NCI-H1092 (cell line): Measurements from ENCODE around the gene SMC3.
"Not testable (repeated sequence)": the region's sequence is repeated elsewhere in the genome, so short reads cannot be mapped to it uniquely, and the experiment has no call there.

ENCODE experiments used
- DNase-seq: peaks from one replicate; lab custom pipeline; 2025; lab: John Stamatoyannopoulos, UW

Gene SMC3

GRCh38 chr10:110584006-110584405, 16.5 kb downstream of the SMC3 start:
- no peak for DNase-seq

DNA sequence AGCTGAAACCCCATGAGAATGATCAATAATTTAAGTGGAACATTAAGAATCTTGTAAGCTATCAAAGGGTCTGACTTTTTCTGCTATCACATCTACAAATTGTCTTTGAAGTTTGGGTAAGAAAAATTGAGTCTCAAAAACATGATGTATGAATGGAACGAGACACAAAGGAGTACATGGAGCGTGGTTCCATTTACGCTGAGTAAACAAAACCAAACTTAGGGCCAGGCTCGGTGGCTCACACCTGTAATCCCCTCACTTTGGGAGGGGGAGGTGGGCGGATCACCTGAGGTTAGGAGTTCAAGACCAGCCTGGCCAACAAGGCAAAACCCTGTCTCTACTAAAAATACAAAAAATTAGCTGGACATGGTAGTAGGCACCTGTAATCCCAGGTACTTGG, 24.3 kb downstream of the SMC3 start:
- DNase-seq = no peak

- DNase-seq = no peak
Observed at GRCh38 chr10:110597476-110597875, 30.0 kb downstream of the SMC3 start.

DNA sequence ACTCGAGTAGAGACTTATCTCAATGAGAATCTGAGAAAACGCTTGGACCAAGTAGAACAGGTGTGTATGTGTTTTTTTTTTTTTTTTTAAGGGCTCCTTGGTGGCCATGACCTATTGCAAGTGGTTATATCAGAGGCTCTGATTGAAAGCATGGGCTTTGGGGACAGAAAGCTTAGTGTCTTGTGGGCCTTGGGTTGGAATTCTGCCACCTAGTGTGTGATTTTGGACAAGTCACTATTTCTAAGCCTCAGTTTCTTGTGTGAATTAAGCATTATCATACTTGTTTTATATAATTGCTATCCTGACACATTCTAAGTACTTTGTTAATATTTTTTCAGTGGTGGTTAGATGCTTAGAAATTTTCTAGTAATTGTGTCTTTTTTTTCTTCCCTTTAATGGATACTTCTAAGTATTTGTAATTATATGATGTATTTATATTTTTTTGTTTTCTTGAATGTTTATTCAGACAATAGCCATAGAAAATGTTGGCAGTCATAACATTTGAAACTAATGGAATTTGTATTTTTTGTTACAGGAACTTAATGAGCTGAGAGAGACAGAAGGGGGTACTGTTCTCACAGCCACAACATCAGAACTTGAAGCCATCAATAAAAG, 33.1 kb downstream of the SMC3 start:
- DNase-seq = peak; percentile 8

GRCh38 chr10:110601581-110601980, 34.1 kb downstream of the SMC3 start:
- DNase-seq = no peak

DNA sequence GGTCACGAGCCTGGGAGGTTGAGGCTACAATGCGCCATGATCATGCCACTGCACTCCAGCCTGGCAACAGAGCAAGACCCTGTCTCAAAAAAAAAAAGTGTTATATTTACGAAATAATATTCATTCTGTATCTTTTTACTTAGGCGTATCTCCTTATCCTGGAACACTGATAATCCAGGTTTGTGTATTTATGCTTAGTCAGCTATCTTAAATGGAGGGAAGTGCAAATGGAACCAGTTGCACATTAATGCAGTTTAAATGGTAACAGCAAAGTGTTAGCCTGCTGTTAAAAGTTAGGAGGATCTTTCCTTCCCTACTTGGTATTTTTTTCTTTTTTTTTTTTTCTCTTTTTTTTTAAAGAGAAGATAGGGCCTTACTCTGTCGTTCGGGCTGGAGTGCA, 40.6 kb downstream of the SMC3 start:
- no peak for DNase-seq

DNA sequence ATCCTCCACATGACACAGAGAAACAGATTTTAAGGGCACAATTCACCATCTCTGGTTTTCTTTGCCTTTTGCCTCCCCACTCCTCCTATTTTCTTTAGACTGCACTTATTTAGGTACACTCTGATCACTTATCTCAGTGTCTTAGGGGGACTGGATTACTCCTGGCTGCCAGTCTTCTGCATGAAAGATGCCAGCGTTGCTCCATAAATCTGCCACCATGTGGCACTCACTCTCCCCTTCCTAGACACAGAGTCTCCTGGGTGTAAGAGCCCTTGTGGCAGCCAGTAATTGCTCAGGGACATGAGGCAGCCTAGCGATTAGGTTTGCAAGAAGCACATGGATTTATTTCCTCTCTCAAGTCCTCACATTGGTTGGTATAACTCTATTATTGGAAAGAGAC, 42.1 kb downstream of the SMC3 start:
- peak; percentile 15 for DNase-seq

- DNase-seq = peak; percentile 16
Observed at GRCh38 chr10:110610308-110610774, 42.8 kb downstream of the SMC3 start.

- not testable (repeated sequence) for DNase-seq
Observed at GRCh38 chr10:110610781-110611180, 43.3 kb downstream of the SMC3 start.

GRCh38 chr10:110612087-110612486, 44.6 kb downstream of the SMC3 start:
- no peak for DNase-seq

DNA sequence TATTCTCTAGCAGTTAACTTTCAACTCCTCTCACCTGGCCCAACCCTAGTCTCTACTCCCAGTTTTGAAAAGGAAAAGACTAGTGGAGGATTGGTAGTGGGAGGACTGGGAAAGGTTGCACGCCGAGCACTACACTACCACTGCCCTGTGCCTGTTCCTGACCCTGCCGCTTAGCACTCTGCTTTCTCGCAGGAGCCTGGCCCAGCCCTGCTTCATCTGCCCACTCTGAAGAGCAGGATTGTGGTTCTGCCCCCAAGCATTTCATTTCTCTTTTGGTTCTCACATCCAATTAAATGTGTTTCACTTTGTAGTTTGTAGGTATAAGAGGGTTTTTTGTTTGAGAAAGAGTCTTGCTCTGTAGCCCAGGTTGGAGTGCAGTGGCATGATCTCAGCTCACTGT, 45.1 kb downstream of the SMC3 start:
- DNase-seq = no peak

GRCh38 chr10:110613341-110613995, 46.0 kb downstream of the SMC3 start:
- DNase-seq = no peak

DNA sequence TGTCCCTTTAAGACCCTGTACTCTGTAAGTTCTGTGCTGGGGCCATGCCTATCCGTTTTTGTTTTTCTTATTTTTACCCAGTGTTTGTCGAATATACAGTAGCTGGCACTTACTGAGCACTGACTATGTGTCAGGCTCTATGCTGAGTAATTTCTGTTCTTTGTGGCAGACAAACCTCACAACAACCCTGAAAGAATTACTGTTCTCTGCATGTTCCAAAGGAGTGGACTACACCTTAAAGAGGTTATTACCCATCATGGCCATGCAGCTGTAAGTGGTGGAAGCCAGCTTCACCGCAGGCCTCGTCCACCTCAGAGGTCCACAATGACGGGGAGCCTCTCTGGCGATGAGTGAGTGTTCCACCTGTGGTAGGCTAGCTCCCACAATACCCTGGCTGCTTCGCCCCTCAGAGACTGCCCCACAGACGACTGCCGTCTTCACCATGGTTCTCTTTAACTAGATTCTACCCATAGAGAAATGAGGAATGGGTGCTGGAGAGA, 46.6 kb downstream of the SMC3 start:
- no peak for DNase-seq

DNA sequence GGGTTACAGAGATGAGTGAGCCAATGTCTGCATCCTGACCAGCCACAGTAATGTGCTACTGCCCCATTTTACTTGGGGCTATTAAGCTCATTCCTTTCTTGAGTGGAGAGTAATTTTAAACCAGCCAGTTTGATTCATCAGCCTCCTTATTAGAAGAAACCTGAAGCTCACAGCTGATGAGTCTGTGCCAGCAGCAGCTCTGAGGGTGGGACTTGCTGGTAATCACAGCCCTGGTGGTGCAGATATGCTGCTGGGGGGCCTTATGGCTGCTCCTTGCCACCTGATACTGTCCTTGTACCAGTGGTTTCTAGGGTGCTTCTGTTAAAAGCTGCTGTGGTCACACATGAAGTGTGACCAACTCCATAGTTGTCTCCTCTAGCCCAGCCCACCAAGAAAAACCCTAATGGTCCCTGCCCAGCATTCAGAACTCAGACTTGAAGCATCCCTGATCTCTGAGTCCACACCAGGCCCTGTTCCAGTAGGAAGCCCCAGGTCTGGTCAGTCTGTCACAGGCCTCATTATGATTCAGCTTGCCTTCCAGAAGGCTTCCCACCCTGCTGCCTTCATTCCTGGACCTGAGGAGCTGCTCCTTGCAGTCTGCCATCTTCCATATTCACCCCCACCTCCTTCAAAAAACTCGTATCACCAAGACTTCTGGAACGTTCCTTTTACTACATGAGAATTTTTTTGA, 47.7 kb downstream of the SMC3 start:
- DNase-seq = no peak

DNA sequence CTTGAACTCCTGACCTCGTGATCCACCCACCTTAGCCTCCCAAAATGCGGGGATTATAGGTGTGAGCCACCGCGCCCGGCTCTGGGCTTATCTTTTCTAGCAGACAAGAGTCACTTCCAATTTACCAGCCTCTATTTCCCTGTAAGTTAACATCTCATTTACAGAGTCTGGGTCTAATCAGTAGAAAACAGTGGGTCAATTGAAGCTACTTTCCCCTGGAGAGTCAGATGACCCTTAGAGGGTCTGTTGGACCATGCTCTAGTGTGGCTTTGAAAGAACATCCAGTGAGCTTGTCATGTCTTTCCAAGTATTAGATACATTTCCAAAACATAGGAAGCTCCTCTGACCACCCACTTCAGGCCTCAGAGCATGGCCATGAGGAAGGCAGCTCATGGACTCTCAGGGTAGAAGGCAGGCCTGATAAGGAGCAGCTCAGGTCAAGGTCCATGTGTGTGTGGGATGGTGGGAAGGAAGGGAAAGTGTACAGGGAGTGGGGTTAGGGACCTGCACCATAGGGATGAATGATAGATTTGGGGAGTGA, 49.1 kb downstream of the SMC3 start:
- no peak for DNase-seq

DNA sequence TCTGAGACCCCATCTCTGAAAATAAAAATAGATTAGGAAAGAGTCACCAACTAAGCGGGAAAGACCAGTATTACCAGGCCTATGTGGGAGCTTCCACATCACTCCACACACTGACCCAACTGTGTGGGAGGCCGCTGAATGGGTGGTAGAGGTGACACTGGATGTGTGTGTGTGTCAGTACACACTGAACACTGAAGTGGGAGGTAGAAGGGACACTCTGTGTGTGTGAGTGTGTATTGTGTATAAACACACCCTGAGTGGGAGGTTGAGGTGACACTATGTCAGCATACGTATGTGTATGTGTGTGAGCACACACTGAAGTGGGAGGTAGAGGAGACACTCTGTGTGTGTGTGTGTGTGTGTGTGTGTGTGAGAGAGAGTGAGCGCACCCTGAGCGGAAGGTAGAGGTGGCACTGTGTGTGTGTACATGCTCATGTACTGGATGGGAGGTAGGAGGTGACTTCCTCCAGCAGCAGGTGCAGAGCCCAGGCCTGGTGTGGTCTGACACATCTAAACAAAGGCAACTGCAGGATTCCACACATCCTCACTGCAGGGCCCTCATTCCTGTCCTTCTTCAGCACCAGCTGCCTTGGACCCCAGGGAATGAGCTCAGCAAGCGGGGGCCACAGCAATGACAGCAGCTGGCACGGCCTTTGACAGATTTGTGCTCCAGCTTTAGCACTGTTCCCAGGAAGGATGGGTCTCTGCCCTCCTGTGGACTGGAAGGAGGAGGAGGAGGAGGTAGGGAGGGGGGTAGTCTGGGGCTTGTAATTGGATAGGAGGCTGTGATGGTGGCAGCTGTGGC, 50.1 kb downstream of the SMC3 start:
- DNase-seq = no peak

DNA sequence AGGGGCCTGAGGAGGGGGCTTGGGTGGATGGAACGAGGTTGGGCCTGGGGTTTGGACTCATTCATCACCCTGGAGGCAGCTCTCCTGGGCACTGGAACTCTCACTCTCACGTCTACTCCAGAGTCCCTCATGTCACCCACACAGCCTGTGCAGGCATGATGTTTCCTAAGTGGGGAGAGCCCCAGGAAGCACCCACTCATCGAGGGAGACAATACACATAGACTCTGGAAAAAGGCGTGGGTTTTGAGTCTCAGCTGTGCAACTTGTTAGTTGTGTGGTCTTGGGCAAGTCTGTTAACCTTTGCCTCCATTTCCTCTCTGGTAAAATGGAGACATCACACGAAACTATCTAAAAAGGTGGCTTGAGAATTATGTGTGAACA, 50.7 kb downstream of the SMC3 start:
- no peak for DNase-seq

DNA sequence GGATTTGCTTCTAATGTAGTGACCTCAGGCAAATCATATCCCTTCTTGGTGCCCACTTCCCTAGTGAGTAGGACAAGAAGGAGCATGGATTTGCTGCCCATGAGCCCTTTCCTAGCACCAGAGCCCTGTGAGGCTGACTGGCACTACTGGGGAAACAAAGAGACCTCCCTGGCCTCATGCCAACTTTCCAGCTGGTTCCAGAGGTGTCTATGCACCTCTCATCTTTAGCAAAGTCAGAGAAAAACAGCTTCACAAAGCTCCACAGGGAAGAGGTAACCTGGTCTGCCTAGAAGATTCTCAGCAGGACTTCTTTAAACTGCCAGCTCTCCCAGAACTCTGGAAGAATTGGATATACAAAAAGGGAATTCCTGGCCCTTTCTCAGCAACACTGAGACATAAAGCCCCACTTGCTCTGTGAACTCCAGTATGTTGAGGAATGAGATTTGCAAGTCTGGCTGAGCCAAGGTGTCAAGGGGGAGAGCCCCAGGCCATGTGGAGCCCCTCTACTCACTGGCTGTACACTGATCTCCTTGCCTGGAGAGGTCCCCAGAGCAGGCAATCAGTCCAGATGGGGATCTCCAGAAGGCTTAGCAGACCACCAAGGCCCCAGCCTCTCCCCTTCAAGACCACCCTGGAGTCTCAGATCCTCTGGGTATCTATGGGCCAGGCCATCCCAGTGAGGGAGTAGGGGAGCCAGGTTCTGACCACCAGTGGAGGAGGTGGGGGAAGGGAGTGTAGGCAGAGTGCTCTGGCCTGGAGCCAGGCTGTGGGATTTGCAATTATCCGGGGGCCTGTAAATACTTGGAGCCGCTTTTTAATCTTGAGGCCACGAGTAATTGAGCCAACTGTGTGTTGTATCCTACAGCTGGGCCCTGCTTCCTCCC, 52.3 kb downstream of the SMC3 start:
- DNase-seq = no peak

GRCh38 chr10:110620398-110620719, 52.9 kb downstream of the SMC3 start:
- DNase-seq = no peak

- not testable (repeated sequence) for DNase-seq
Observed at GRCh38 chr10:110623316-110623715, 55.8 kb downstream of the SMC3 start.

GRCh38 chr10:110625356-110625894, 57.9 kb downstream of the SMC3 start:
- no peak for DNase-seq
